Measurements from ENCODE around the gene FRAS1.
"Not testable (repeated sequence)": the region's sequence is repeated elsewhere in the genome, so short reads cannot be mapped to it uniquely, and the experiment has no call there.

The FRAS1 gene

DNA sequence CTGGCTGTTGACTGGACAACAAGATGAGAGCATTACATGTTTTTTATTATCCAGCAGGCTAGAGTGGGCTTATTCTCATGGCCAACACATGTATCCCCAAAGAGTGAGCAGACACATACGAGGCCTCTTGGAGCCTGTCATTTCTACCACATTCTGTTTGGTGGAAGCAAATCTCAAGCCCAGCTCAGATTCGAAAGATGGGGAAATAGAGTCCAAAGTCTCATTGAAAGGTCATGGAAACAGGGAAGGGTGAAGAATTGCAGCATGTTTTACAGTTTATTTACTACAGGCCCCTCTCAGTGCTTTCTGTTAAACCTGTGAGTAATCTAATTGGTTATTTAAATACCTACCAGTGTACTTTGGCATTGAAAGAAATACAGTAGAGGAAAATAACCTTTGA, 108.6 kb downstream of the FRAS1 start:
- Histone ChIP-seq H3K27me3 (ENCODE audit: control insufficient read depth, insufficient read depth, low read length) (no peaks in the 10 kb centered on the region), H3K36me3 (ENCODE audit: control insufficient read depth, insufficient read depth, low read length) (no peaks in the 10 kb centered on the region), H3K27ac (ENCODE audit: low read length) (no peak overlapping the region), H3K4me3 (ENCODE audit: low read length) (no peak overlapping the region), H3K9me3 (ENCODE audit: control insufficient read depth, insufficient read depth, low read length) (no peaks in the 10 kb centered on the region), H3K4me1 (ENCODE audit: control insufficient read depth, insufficient read depth, low read length) (peaks cover 1% of the 10 kb centered on the region; the same call in 1 of the 2 replicates)
- WGBS (ENCODE audit: insufficient coverage, insufficient read length): no CpG with 5 or more reads among the region's 2 CpGs
- DNase-seq (ENCODE audit: low read depth, low spot score): no peak

DNA sequence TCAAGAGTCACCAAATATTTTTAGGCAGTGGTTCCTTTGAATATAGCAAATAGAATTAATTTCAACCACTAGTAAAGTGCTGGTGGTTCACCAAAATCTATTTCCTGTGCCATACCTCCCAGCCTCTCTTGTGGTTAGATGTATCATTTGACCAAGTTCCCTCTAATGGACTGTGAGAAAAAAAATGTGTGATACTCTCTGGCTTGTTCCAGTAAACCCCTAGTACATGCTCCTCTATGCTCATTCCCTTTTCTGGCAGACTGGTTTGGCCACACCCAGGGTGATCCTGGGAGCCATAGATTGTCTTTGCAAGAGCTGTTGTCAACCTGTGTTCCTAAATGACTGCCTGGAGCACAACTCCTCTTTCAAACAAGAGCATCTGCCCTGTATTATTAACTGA, 109.5 kb downstream of the FRAS1 start:
- Histone ChIP-seq H3K4me1 (ENCODE audit: control insufficient read depth, insufficient read depth, low read length) (peaks cover 1% of the 10 kb centered on the region; the same call in 1 of the 2 replicates), H3K36me3 (ENCODE audit: control insufficient read depth, insufficient read depth, low read length) (no peaks in the 10 kb centered on the region), H3K27me3 (ENCODE audit: control insufficient read depth, insufficient read depth, low read length) (no peaks in the 10 kb centered on the region), H3K4me3 (ENCODE audit: low read length) (no peak overlapping the region), H3K9me3 (ENCODE audit: control insufficient read depth, insufficient read depth, low read length) (no peaks in the 10 kb centered on the region), H3K27ac (ENCODE audit: low read length) (no peak overlapping the region)
- no peak for DNase-seq (ENCODE audit: low read depth, low spot score)

- Histone ChIP-seq H3K4me3 (ENCODE audit: low read length) (no peak overlapping the region), H3K27me3 (ENCODE audit: control insufficient read depth, insufficient read depth, low read length) (no peaks in the 10 kb centered on the region), H3K9me3 (ENCODE audit: control insufficient read depth, insufficient read depth, low read length) (no peaks in the 10 kb centered on the region), H3K4me1 (ENCODE audit: control insufficient read depth, insufficient read depth, low read length) (peaks cover 1% of the 10 kb centered on the region; the same call in 1 of the 2 replicates), H3K36me3 (ENCODE audit: control insufficient read depth, insufficient read depth, low read length) (no peaks in the 10 kb centered on the region), H3K27ac (ENCODE audit: low read length) (no peak overlapping the region)
- no peak for DNase-seq (ENCODE audit: low read depth, low spot score)
- WGBS (ENCODE audit: insufficient coverage, insufficient read length): no CpG with 5 or more reads among the region's 1 CpG
Measured at GRCh38 chr4:78167510-78167909, 110.4 kb downstream of the FRAS1 start.

GRCh38 chr4:78168029-78168428, 110.9 kb downstream of the FRAS1 start:
- Histone ChIP-seq H3K4me1 (ENCODE audit: control insufficient read depth, insufficient read depth, low read length) (peaks cover 1% of the 10 kb centered on the region; the same call in 1 of the 2 replicates), H3K27ac (ENCODE audit: low read length) (no peak overlapping the region), H3K36me3 (ENCODE audit: control insufficient read depth, insufficient read depth, low read length) (no peaks in the 10 kb centered on the region), H3K4me3 (ENCODE audit: low read length) (no peak overlapping the region), H3K9me3 (ENCODE audit: control insufficient read depth, insufficient read depth, low read length) (no peaks in the 10 kb centered on the region), H3K27me3 (ENCODE audit: control insufficient read depth, insufficient read depth, low read length) (no peaks in the 10 kb centered on the region)
- WGBS (ENCODE audit: insufficient coverage, insufficient read length): no CpG with 5 or more reads among the region's 3 CpGs
- no peak for DNase-seq (ENCODE audit: low read depth, low spot score)

DNA sequence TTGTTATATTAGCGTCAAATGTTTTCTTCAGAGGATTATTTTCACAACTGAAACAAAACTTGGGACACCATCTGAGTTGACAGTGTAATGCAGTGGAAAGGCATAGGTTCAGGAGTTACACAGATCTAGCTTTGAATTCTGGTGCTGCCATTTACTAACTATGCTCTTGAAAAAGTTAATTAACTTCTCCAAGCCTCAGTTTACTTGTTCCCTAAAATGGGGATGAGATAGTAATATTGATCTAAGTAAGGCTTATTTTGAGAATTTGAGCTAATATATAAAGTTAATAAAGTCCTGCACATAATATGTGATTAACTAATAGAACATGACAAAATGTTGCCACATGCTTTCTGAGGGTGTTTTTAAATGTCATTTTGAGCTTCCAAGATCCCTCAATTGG, 112.6 kb downstream of the FRAS1 start:
- Histone ChIP-seq H3K27me3 (ENCODE audit: control insufficient read depth, insufficient read depth, low read length) (no peaks in the 10 kb centered on the region), H3K4me3 (ENCODE audit: low read length) (no peak overlapping the region), H3K4me1 (ENCODE audit: control insufficient read depth, insufficient read depth, low read length) (peaks cover 1% of the 10 kb centered on the region; the same call in 1 of the 2 replicates), H3K9me3 (ENCODE audit: control insufficient read depth, insufficient read depth, low read length) (no peaks in the 10 kb centered on the region), H3K36me3 (ENCODE audit: control insufficient read depth, insufficient read depth, low read length) (no peaks in the 10 kb centered on the region), H3K27ac (ENCODE audit: low read length) (no peak overlapping the region)
- no CpG with 5 or more reads among the region's 1 CpG for WGBS (ENCODE audit: insufficient coverage, insufficient read length)
- DNase-seq (ENCODE audit: low read depth, low spot score): no peak

DNA sequence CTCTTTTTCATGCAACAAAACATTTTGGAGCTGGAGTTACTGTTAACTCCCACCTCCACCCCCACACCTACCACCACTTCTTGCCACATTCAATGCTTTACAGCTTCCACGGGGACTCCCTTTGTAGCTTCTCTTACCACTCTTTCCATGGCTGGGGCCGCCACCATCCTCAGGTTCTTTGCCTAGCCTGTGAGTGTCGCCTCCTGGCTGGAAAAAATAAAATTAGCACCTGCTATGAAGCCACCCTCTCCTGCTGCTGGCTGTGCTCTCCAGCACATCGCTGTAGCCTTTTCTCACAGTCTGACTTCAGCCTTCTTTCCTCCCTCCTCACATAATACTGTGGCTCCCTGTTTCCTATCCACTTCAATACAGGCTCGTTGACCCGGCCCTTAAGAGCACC, 114.4 kb downstream of the FRAS1 start:
- Histone ChIP-seq H3K9me3 (ENCODE audit: control insufficient read depth, insufficient read depth, low read length) (no peaks in the 10 kb centered on the region), H3K27ac (ENCODE audit: low read length) (no peak overlapping the region), H3K27me3 (ENCODE audit: control insufficient read depth, insufficient read depth, low read length) (no peaks in the 10 kb centered on the region), H3K4me1 (ENCODE audit: control insufficient read depth, insufficient read depth, low read length) (peaks cover 5% of the 10 kb centered on the region; the same call in 1 of the 2 replicates), H3K36me3 (ENCODE audit: control insufficient read depth, insufficient read depth, low read length) (no peaks in the 10 kb centered on the region), H3K4me3 (ENCODE audit: low read length) (no peak overlapping the region)
- no peak for DNase-seq (ENCODE audit: low read depth, low spot score)
- WGBS (ENCODE audit: insufficient coverage, insufficient read length): no CpG with 5 or more reads among the region's 6 CpGs

DNA sequence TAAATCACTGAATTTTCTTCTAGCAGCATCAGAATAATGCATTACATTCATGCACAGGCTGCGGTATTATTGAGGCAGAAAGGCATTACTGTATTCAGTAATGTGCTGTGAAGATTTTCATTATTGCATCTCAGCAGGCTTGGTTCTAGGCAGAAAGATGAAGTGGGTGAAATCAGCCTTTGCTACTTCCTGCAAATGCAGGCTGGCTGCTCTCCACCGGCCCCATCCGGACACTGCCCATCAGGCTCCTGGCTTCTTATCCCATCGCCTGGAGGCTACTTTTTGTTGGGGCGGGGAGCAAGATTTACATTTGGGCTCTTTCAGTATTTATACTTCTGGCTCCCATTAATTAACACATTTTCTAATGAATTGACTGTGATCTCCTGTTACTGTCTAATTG, 117.8 kb downstream of the FRAS1 start:
- WGBS (ENCODE audit: insufficient coverage, insufficient read length): no CpG with 5 or more reads among the region's 5 CpGs
- Histone ChIP-seq H3K36me3 (ENCODE audit: control insufficient read depth, insufficient read depth, low read length) (no peaks in the 10 kb centered on the region), H3K27ac (ENCODE audit: low read length) (no peak overlapping the region), H3K4me1 (ENCODE audit: control insufficient read depth, insufficient read depth, low read length) (peaks cover 6% of the 10 kb centered on the region; the same call in 1 of the 2 replicates), H3K27me3 (ENCODE audit: control insufficient read depth, insufficient read depth, low read length) (no peaks in the 10 kb centered on the region), H3K4me3 (ENCODE audit: low read length) (no peak overlapping the region), H3K9me3 (ENCODE audit: control insufficient read depth, insufficient read depth, low read length) (no peaks in the 10 kb centered on the region)
- DNase-seq (ENCODE audit: low read depth, low spot score): no peak

DNA sequence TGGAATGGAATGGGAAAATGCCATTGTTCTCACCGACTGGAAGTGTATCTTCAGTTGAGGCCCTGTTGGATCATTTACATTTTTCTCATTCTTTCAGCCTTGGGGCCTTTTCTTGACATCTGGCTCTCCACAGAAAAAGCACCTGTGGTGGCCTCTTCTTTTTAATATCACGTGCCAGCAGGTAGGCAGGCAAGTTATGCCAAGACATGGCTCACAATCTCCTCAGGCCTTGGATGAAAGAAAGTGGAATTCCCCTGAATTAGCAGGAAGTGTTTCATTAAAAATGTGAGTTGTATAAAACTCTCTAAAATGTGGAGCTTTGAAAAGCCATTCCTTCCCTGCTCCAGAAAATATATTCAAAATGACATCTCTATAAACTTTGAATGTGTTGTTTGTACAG, 122.1 kb downstream of the FRAS1 start:
- Histone ChIP-seq H3K27me3 (ENCODE audit: control insufficient read depth, insufficient read depth, low read length) (no peaks in the 10 kb centered on the region), H3K9me3 (ENCODE audit: control insufficient read depth, insufficient read depth, low read length) (no peaks in the 10 kb centered on the region), H3K36me3 (ENCODE audit: control insufficient read depth, insufficient read depth, low read length) (no peaks in the 10 kb centered on the region), H3K4me1 (ENCODE audit: control insufficient read depth, insufficient read depth, low read length) (peaks cover 6% of the 10 kb centered on the region; the same call in 1 of the 2 replicates), H3K27ac (ENCODE audit: low read length) (no peak overlapping the region), H3K4me3 (ENCODE audit: low read length) (no peak overlapping the region)
- no peak for DNase-seq (ENCODE audit: low read depth, low spot score)
- no CpG with 5 or more reads among the region's 2 CpGs for WGBS (ENCODE audit: insufficient coverage, insufficient read length)

DNA sequence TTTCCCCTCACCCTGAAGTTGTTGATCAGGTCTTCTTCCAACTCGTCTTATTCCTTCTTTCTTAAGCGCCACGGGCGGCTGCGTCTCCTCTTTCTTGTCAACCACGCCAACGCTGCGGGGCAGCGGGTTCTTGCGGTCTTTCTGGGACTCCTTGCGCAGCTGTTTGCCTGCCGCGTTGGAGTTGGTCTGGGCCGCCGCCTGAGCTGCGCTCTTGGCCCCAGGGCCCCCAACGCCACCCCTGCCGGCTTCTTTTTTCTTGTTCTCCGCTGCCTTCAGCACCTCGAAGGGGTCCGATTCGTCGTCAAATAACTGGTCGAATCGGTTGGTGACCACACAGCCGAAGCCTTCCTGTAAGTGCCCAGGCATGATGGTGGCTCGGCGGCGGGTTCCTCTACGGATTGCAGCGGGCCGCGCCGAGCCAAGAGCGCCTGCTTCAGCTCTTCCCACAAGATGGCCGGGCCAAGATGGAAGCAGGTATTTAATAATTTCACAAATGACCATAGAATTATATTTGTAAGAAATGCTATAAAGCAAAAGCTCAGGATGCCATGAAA, 124.6 kb downstream of the FRAS1 start:
- not testable (repeated sequence) for H3K36me3 ChIP-seq (ENCODE audit: control insufficient read depth, insufficient read depth, low read length); H3K9me3 ChIP-seq (ENCODE audit: control insufficient read depth, insufficient read depth, low read length); DNase-seq (ENCODE audit: low read depth, low spot score); H3K4me1 ChIP-seq (ENCODE audit: control insufficient read depth, insufficient read depth, low read length); H3K27me3 ChIP-seq (ENCODE audit: control insufficient read depth, insufficient read depth, low read length); H3K4me3 ChIP-seq (ENCODE audit: low read length); H3K27ac ChIP-seq (ENCODE audit: low read length)
- no CpG with 5 or more reads among the region's 36 CpGs for WGBS (ENCODE audit: insufficient coverage, insufficient read length)

GRCh38 chr4:78184584-78184983, 127.5 kb downstream of the FRAS1 start:
- Histone ChIP-seq H3K27me3 (ENCODE audit: control insufficient read depth, insufficient read depth, low read length) (no peaks in the 10 kb centered on the region), H3K9me3 (ENCODE audit: control insufficient read depth, insufficient read depth, low read length) (no peaks in the 10 kb centered on the region), H3K27ac (ENCODE audit: low read length) (no peak overlapping the region), H3K36me3 (ENCODE audit: control insufficient read depth, insufficient read depth, low read length) (no peaks in the 10 kb centered on the region), H3K4me1 (ENCODE audit: control insufficient read depth, insufficient read depth, low read length) (no peaks in the 10 kb centered on the region), H3K4me3 (ENCODE audit: low read length) (no peak overlapping the region)
- DNase-seq (ENCODE audit: low read depth, low spot score): no peak

DNA sequence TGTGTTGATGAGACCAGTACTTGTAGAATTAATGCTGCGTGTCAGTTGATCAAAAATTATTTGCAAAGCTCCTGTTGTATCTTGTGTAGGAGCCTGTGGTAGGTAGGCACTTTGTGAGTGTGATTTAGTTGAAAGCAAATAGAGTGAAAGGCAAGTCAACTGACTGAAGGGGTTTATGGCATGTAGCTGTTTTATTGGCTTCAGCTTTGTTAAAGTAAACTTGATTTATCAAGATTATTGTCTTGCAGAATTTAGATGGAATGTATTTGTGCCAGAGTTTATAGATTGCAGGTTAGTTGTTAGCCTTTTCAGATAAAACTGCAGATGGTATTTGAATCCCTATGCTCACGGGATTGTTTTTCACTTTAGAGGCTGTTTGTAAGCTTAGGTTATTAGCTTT, 128.0 kb downstream of the FRAS1 start:
- H3K4me1 ChIP-seq (ENCODE audit: control insufficient read depth, insufficient read depth, low read length): no peaks in the 10 kb centered on the region
- no peak for DNase-seq (ENCODE audit: low read depth, low spot score)
- H3K27me3 ChIP-seq (ENCODE audit: control insufficient read depth, insufficient read depth, low read length): no peaks in the 10 kb centered on the region
- H3K9me3 ChIP-seq (ENCODE audit: control insufficient read depth, insufficient read depth, low read length): no peaks in the 10 kb centered on the region
- H3K4me3 ChIP-seq (ENCODE audit: low read length): no peak overlapping the region
- no CpG with 5 or more reads among the region's 2 CpGs for WGBS (ENCODE audit: insufficient coverage, insufficient read length)
- H3K27ac ChIP-seq (ENCODE audit: low read length): no peak overlapping the region
- no peaks in the 10 kb centered on the region for H3K36me3 ChIP-seq (ENCODE audit: control insufficient read depth, insufficient read depth, low read length)
